Right lobe of liver (tissue), 6 donors: ENCODE measurements around the gene SLC49A3. TPM values are rescaled to one million over a fixed set of nuclear protein-coding genes. Genes with fewer than 3 reads are reported as not detected.
"Not testable (repeated sequence)": the region's sequence is repeated elsewhere in the genome, so short reads cannot be mapped to it uniquely, and the experiment has no call there.

Source experiments
- ATAC-seq, 4 donors: fragments of 200-7000 bp; cut with Tn5 transposase; one replicate each; pipeline ENCODE4 v1.9.1; 2020; ENCODE audit warnings: mild to moderate bottlenecking in 4 of 4, moderate library complexity in 4 of 4
- DNase-seq, 3 donors: peaks; one replicate each; pipeline ENCODE4 v3.0.0-alpha.2; 2020
- H3K27ac ChIP-seq, 3 donors: fragments of 200-600 bp; one replicate each; pipeline ENCODE4 v1.8.0; 2022
- H3K27me3 ChIP-seq, 2 donors: fragments of 200-600 bp; one replicate each; pipeline ENCODE4 v1.8.0; 2022
- H3K36me3 ChIP-seq, 4 donors: fragments of 200-600 bp; sonication (generic) in 1 of 4; one replicate each; pipeline versions ENCODE4 v1.5.1 to v1.8.0; 2017 to 2022; ENCODE audit warnings: control low read depth in 1 of 4
- H3K4me1 ChIP-seq, 4 donors: fragments of 200-600 bp; sonication (generic) in 1 of 4; one replicate each; pipeline versions ENCODE4 v1.5.1 to v1.8.0; 2017 to 2022; ENCODE audit warnings: control low read depth in 1 of 4
- H3K4me3 ChIP-seq, 3 donors: fragments of 200-600 bp; one replicate each; pipeline ENCODE4 v1.8.0; 2022
- H3K9me3 ChIP-seq, 4 donors: fragments of 200-600 bp; sonication (generic) in 1 of 4; one replicate each; pipeline versions ENCODE4 v1.5.1 to v1.8.0; 2017 to 2022; ENCODE audit warnings: control low read depth in 1 of 4
- CTCF ChIP-seq, 4 donors: fragments of 200-600 bp in 3 of 4; fragments of 450-650 bp in 1 of 4; IDR thresholded peaks; one replicate each; pipeline versions ENCODE4 v1.5.1 to v1.8.0; 2016 to 2022; ENCODE audit warnings: antibody characterized with exemption in 4 of 4, mild to moderate bottlenecking in 2 of 4
- POLR2A ChIP-seq: fragments of 450-650 bp; IDR thresholded peaks from one replicate; pipeline ENCODE4 v1.6.1; 2017; ENCODE audit warnings: antibody characterized with exemption, mild to moderate bottlenecking
- WGBS: methylation state at CpG from one replicate; pipeline ENCODE4 v1.1.6; 2018; ENCODE audit warnings: low coverage, low lambda C conversion rate; ENCODE audit not compliant: insufficient coverage; ENCODE audit errors: missing lambda C conversion rate; 5-methylcytosine and 5-hydroxymethylcytosine counted together
- intact Hi-C, 2 donors: fragments of 100-400 bp; cut with DNase I; formaldehyde crosslinking; loops; one replicate each; pipeline versions ENCODE4 v1.11.2 to v1.14.1; 2022
- long read RNA-seq: library from polyadenylated mRNA; unstranded; transcript quantifications from one replicate; pipeline ENCODE4 v2.0.0, GENCODE V29; 2019
- total RNA-seq, 6 experiments: library from RNA; depleted of rRNA in 2 of 6; stranded (reverse); fragments of >200 nt in 2 of 6; fragmentation: NEBNext Ultra II Directional in 3 of 6; extraction: Animal tissue kit (Norgen Biotek cat#: 25700) in 3 of 6; gene quantifications; one replicate each; pipeline versions ENCODE4 v1.1.0 to v1.2.4, GENCODE V29; 2016 to 2023
- donor health status: DM: no; HTN: yes; CAD: no.
- donor health status: DM: no; HTN: no; CAD: no.
- donor health status: DM: no; HTN: no; CAD: no.
- donor health status: DM: no; HTN: yes; CAD: no.
- donor health status: DM: no; HTN: yes; CAD: no.

The SLC49A3 gene
- 1 to 10 TPM; 2.9 to 9.0 (median 5.2) TPM for total RNA-seq
- long read RNA-seq: 0 reads

DNA sequence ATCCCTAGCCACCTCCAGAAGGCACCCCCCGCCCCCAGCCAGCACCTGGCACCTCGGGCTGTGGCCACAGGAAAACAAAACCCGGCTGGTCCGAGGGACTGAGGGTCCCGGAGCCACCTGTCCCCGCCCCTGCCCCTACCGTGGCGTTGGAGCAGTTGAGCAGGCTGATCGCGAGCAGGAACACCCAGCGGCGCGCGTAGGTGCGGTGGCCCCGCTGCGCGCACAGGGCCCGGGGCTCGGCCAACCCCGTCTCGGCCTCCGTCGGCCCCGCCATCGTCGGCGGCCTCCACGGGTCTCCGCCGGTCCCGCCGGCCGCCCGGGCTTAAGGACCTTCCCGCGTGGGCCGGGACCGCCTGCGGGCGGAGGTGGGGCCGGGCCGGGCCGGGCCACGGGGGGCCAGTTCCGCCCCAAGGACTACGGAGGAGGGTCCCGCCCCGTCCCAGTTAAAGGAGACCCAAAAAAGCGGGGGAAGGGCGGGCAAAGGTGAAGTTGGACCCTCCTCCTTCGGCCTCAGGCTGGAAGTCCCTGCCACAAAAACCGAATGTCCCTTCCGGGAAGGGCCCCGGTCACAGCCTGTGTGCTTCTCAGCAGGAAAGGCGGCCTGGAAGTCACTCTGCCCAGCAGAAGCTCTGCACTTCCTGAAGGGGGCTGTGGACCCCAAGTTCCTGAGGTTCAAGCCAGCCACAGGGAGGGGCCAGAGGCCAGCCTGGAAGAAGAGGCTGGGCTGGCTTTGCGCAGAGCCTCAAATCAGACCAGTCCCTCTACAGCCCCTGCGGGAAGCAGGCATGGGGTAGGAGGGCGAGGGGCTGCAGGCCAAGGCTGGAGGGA is at the start of gene SLC49A3:
SLC49A3 (minus strand) TSS at position 298 of the 828 bp plus-strand sequence; CDS start at position 274, 24 bp downstream.
- Histone ChIP-seq H3K4me1 (peaks cover 0 to 17% (median 4%) of the 10 kb centered on the region in 4 donors), H3K9me3 (no peaks in the 10 kb centered on the region), H3K27ac (peak within 1 kb of the TSS; percentile 36 to 69 (median 67)), H3K36me3 (no peaks in the 10 kb centered on the region), H3K4me3 (peak within 1 kb of the TSS; percentile 24 to 43 (median 38)), H3K27me3 (no peaks in the 10 kb centered on the region)
- TF ChIP-seq CTCF (IDR thresholded peaks at IDR 0.05): no peak
- TF ChIP-seq POLR2A: no peak
- intact Hi-C loops: no loop called here
- ATAC-seq (peak in 2 of 4 donors; percentile 3 to 11), DNase-seq (peak; percentile 51 to 59 (median 59))
- 82% methylated on average over 3 of the region's 59 CpGs for WGBS

DNA sequence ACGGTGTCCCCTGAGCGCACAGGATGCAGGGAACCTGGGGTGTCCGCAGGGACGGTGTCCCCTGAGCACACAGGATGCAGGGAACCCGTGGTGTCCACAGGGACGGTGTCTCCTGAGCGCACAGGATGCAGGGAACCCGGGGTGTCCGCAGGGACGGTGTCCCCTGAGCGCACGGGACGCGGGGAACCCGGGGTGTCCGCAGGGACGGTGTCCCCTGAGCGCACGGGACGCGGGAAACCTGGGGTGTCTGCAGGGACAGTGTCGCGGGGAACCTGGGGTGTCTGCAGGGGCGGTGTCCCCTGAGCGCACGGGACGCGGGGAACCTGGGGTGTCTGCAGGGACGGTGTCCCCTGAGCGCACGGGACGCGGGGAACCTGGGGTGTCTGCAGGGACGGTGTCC is 47.6 kb upstream of the SLC49A3 start:
- DNase-seq, H3K4me1 ChIP-seq, H3K27ac ChIP-seq, intact Hi-C loops, H3K9me3 ChIP-seq, H3K27me3 ChIP-seq, H3K4me3 ChIP-seq, ATAC-seq: not testable (repeated sequence)
- 95% methylated on average over 8 of the region's 34 CpGs for WGBS
- H3K36me3 ChIP-seq: peaks cover 0 to 51% (median 22%) of the 10 kb centered on the region in 4 donors

GRCh38 chr4:735583-735982 is 46.6 kb upstream of the SLC49A3 start:
- DNase-seq (no peak), ATAC-seq (no peak)
- H3K4me3 ChIP-seq: no peak overlapping the region
- intact Hi-C loops: no loop called here
- H3K27me3 ChIP-seq: no peaks in the 10 kb centered on the region
- 100% methylated on average over 4 of the region's 8 CpGs for WGBS
- no peak for TF ChIP-seq CTCF (IDR thresholded peaks at IDR 0.05)
- no peak for TF ChIP-seq POLR2A
- H3K4me1 ChIP-seq: no peaks in the 10 kb centered on the region
- H3K9me3 ChIP-seq: no peaks in the 10 kb centered on the region
- H3K27ac ChIP-seq: no peak overlapping the region
- H3K36me3 ChIP-seq: peaks cover 0 to 52% (median 25%) of the 10 kb centered on the region in 4 donors

DNA sequence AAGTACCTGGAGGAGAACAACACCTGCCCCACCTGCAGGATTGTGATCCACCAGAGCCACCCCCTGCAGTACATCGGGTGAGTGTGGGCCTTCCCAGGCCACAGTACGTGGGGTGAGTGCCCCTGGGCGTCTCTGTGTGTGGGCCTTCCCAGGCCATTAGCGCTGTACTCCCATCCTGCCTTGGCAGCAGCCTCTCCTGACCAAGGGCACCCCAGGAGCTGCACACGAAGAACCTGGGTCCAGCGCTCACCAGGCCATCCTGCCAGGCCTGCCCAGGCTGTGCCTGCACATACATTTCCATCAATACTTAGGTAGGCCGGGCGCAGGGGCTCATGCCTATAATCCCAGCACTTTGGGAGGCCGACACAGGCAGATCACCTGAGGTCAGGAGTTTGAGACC is 46.0 kb upstream of the SLC49A3 start:
- Histone ChIP-seq H3K9me3 (no peaks in the 10 kb centered on the region), H3K4me1 (no peaks in the 10 kb centered on the region), H3K4me3 (no peak overlapping the region), H3K27me3 (no peaks in the 10 kb centered on the region), H3K36me3 (peaks cover 0 to 55% (median 25%) of the 10 kb centered on the region in 4 donors), H3K27ac (no peak overlapping the region)
- DNase-seq (no peak), ATAC-seq (no peak)
- TF ChIP-seq POLR2A (no peak), CTCF (IDR thresholded peaks at IDR 0.05) (no peak)
- WGBS: 80% methylated on average over 1 of the region's 9 CpGs
- intact Hi-C loops: no loop called here

- no peak overlapping the region for H3K4me3 ChIP-seq
- ATAC-seq: no peak
- DNase-seq: no peak
- H3K9me3 ChIP-seq: no peaks in the 10 kb centered on the region
- H3K27ac ChIP-seq: no peak overlapping the region
- intact Hi-C loops: no loop called here
- WGBS: 89% methylated on average over 8 of the region's 9 CpGs
- no peaks in the 10 kb centered on the region for H3K27me3 ChIP-seq
- TF ChIP-seq POLR2A: no peak
- no peak for TF ChIP-seq CTCF (IDR thresholded peaks at IDR 0.05)
- no peaks in the 10 kb centered on the region for H3K4me1 ChIP-seq
- peaks cover 0 to 55% (median 23%) of the 10 kb centered on the region in 4 donors for H3K36me3 ChIP-seq
Measured at GRCh38 chr4:734075-734474, 45.1 kb upstream of the SLC49A3 start.
